Mesothelial cell of epicardium (in vitro differentiated cells): ENCODE data around the gene SMYD5. TPM values are rescaled to one million over a fixed set of nuclear protein-coding genes. Genes with fewer than 3 reads are reported as not detected.
A peak's percentile ranks its signal among the peaks of the same experiment; 100 is the strongest.
"Not testable (repeated sequence)": the region's sequence is repeated elsewhere in the genome, so short reads cannot be mapped to it uniquely, and the experiment has no call there.

Experiments used
- DNase-seq, 2 experiments: peaks; one replicate each; pipeline ENCODE4 v3.0.0; 2021; ENCODE audit warnings: low spot score in 2 of 2; ENCODE audit not compliant: unreplicated experiment in 2 of 2
- H3K27ac Mint-ChIP-seq: 2 replicates; pipeline ENCODE4 v1.8.0; 2021; ENCODE audit warnings: mixed read lengths
- H3K27me3 Mint-ChIP-seq: 2 replicates; pipeline ENCODE4 v1.8.0; 2021; ENCODE audit warnings: low read depth, mixed read lengths
- H3K36me3 Mint-ChIP-seq: 2 replicates; pipeline ENCODE4 v1.8.0; 2021; ENCODE audit warnings: mixed read lengths
- H3K4me1 Mint-ChIP-seq: 2 replicates; pipeline ENCODE4 v1.8.0; 2021; ENCODE audit warnings: mixed read lengths
- H3K4me3 Mint-ChIP-seq: 2 replicates; pipeline ENCODE4 v1.8.0; 2021; ENCODE audit warnings: mild to moderate bottlenecking, moderate library complexity, mixed read lengths
- H3K9me3 Mint-ChIP-seq: 2 replicates; pipeline ENCODE4 v1.8.0; 2021; ENCODE audit warnings: mixed read lengths
- total RNA-seq: library from RNA; stranded (reverse); gene quantifications from 3 replicates; pipeline ENCODE4 v1.2.1, GENCODE V29; 2021
- TF ChIP-seq, protein P1 (sequence below): fragments of 200-600 bp; sonication (generic); IDR thresholded peaks from one replicate; pipeline ENCODE4 v1.5.0; 2021; ENCODE audit warnings: antibody characterized with exemption; ENCODE audit not compliant: unreplicated experiment

Gene SMYD5
- total RNA-seq, 1 donor from 2014 or later: 34.2 TPM

DNA sequence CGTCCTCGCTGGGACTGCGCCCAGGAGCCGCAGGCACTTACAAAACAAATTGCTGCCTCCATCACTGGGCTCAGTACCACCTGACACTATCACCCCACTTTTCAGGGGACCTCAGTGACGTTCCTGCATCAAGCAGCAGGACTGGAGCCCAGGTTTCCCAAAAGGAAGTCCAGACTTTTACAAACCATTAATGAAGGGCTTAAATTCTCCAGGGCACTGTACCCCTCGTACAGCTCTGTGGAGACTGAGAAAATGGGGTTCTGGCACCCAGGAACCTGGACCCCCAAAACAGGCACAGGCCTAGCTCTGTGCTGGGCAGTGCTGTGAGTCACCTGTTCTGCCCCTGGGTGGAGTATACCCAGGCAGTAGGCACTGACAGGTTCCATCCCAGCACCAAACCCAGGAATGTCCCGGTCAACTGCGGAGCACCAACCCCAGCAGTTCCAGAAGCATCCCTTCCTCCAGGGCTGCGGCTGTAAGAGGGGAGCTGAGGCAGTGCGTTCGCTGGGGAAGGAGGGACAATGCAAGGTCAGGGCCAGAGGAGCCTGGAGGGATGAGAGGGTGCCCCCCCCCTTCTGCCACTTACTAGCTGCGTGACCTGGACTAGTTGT lies 36.3 kb upstream of the SMYD5 start:
- no peaks in the 10 kb centered on the region for H3K36me3 Mint-ChIP-seq
- peak overlapping the region; percentile 76 for H3K4me3 Mint-ChIP-seq
- H3K9me3 Mint-ChIP-seq: no peaks in the 10 kb centered on the region
- TF ChIP-seq, protein P1, sequence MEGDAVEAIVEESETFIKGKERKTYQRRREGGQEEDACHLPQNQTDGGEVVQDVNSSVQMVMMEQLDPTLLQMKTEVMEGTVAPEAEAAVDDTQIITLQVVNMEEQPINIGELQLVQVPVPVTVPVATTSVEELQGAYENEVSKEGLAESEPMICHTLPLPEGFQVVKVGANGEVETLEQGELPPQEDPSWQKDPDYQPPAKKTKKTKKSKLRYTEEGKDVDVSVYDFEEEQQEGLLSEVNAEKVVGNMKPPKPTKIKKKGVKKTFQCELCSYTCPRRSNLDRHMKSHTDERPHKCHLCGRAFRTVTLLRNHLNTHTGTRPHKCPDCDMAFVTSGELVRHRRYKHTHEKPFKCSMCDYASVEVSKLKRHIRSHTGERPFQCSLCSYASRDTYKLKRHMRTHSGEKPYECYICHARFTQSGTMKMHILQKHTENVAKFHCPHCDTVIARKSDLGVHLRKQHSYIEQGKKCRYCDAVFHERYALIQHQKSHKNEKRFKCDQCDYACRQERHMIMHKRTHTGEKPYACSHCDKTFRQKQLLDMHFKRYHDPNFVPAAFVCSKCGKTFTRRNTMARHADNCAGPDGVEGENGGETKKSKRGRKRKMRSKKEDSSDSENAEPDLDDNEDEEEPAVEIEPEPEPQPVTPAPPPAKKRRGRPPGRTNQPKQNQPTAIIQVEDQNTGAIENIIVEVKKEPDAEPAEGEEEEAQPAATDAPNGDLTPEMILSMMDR: peak; percentile 12
- H3K4me1 Mint-ChIP-seq: peaks cover 12% of the 10 kb centered on the region
- peaks cover 94% of the 10 kb centered on the region for H3K27me3 Mint-ChIP-seq
- no peak overlapping the region for H3K27ac Mint-ChIP-seq
- DNase-seq: no peak

DNA sequence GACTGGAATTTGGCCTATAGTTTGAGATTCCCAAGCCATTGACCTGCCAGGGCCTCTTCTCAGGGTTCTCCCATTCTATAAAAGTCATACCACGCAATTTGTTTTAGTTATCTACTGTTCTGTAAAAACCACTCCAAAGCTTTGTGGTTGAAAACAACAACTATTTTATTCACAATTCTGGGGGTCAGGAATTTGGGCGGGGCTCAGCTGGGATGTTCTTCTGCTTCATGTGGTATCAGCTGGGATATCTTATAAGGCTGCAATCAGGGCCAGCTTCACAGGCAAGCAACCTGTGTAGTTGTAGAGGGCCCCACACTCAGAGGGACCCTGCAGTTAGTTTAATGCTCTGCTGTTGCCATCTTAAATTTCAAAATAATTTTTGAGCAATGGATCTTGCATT lies 28.1 kb upstream of the SMYD5 start:
- Mint-ChIP-seq H3K27me3 (peaks cover 88% of the 10 kb centered on the region), H3K9me3 (peaks cover 7% of the 10 kb centered on the region), H3K4me3 (no peak overlapping the region), H3K36me3 (no peaks in the 10 kb centered on the region), H3K27ac (no peak overlapping the region), H3K4me1 (no peaks in the 10 kb centered on the region)
- DNase-seq: no peak
- TF ChIP-seq, protein P1: no peak

DNA sequence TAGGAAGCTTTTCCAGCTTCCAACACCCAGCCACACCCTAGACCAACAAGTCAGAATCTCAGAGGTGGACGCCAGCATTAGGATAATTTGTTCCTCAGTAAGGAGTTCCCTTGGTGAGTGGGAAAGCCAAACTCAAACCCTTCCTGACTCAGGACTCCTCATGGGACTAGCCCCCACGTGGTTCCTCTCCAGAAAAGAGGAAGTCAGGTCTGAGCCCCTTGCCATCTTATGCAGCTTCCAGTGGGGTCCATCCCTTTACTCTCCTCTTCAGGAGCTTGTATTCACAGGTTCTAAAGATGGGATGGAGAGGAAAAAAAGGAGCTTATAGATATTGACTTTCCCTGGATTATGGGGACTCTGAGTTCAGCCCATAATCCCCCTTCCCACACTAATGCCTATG lies 26.5 kb upstream of the SMYD5 start:
- no peak overlapping the region for H3K27ac Mint-ChIP-seq
- H3K36me3 Mint-ChIP-seq: no peaks in the 10 kb centered on the region
- H3K4me3 Mint-ChIP-seq: no peak overlapping the region
- peaks cover 84% of the 10 kb centered on the region for H3K27me3 Mint-ChIP-seq
- peaks cover 7% of the 10 kb centered on the region for H3K9me3 Mint-ChIP-seq
- DNase-seq: no peak
- H3K4me1 Mint-ChIP-seq: no peaks in the 10 kb centered on the region
- TF ChIP-seq, protein P1: no peak

DNA sequence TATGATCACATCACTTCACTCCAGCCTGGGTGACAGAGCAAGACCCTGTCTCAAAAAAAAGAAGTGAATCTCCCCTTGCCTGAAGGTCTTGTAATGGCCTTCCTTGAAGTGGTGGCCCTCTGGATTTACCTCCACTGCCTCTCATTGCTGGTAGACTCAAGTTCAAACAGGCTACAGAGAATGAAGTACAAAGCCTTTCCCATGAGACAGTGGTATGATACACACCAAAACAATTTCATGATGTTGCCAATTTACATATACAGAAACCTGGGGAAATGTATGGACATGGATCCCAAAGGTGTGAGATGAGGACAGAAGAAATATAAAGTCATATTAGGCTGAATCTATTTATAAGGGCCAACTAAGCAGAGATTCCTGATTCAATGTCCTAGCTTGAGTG lies 16.5 kb upstream of the SMYD5 start:
- H3K36me3 Mint-ChIP-seq: no peaks in the 10 kb centered on the region
- H3K4me3 Mint-ChIP-seq: no peak overlapping the region
- H3K27ac Mint-ChIP-seq: no peak overlapping the region
- H3K9me3 Mint-ChIP-seq: peaks cover 6% of the 10 kb centered on the region
- DNase-seq: no peak
- H3K27me3 Mint-ChIP-seq: peaks cover 75% of the 10 kb centered on the region
- TF ChIP-seq, protein P1: no peak
- H3K4me1 Mint-ChIP-seq: peaks cover 2% of the 10 kb centered on the region

DNA sequence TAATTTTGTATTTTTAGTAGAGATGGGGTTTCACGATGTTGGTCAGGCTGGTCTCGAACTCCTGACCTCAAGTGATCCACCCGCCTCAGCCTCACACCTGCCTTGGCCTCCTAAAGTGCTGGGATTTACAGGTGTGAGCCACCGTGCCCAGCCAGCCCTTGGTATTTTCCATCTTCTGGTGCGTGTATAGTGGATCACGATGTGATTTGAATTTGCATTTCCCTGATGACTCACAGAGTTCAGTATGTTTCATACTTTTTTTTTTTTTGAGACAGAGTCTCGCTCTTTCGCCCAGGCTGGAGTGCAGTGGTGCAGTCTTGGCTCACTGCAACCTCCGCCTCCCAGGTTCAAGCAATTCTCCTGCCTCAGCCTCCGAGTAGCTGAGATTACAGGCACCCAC lies 13.8 kb upstream of the SMYD5 start:
- not testable (repeated sequence) for H3K9me3 Mint-ChIP-seq, DNase-seq, H3K4me3 Mint-ChIP-seq, H3K4me1 Mint-ChIP-seq, H3K36me3 Mint-ChIP-seq, H3K27ac Mint-ChIP-seq
- H3K27me3 Mint-ChIP-seq: peaks cover 93% of the 10 kb centered on the region

DNA sequence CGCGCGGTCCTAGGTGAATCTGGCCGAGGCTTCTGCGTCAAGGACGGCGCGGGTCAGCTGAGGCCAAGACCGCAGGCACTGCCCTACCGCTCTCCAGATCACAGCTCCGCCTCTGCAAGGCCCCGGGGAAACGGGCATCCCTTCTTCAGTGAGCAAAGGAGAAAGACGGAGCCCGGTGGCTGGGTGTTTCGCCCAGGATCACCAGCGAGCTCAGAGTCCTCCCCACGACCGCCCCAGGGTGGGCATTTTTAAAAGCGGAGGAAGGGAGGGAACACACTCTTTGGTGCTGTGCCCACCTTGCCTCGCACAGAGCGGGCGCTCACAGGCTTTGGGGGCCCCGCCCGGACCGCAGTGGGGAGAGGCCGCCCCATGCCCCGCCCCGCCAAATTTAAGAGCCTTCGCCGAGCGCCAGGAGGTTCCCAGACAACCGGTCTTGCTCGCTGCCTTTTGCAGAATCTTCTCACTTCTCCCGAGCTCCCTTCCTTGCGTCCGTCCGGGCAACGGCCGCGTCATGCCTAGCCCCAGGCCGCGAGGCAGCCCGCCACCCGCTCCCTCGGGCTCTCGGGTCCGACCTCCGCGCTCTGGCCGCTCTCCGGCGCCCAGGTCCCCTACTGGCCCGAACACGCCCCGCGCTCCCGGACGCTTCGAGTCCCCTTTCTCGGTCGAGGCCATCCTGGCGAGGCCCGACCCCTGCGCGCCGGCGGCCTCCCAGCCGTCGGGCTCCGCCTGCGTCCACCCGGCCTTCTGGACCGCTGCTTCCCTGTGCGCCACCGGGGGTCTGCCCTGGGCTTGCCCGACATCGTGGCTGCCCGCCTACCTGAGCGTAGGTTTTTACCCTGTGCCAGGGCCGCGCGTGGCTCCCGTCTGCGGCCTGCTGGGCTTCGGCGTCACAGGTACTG lies 11.6 kb upstream of the SMYD5 start, which contains the start of gene NOTO:
NOTO (plus strand) TSS at position 419 of the 899 bp plus-strand sequence; CDS start at position 512, 93 bp downstream.
- peaks cover 2% of the 10 kb centered on the region for H3K4me1 Mint-ChIP-seq
- no peak for DNase-seq
- no peak within 1 kb of the TSS for H3K27ac Mint-ChIP-seq
- TF ChIP-seq, protein P1: no peak
- peaks cover 6% of the 10 kb centered on the region for H3K9me3 Mint-ChIP-seq
- H3K36me3 Mint-ChIP-seq: no peaks in the 10 kb centered on the region
- H3K4me3 Mint-ChIP-seq: peak within 1 kb of the TSS; percentile 50
- H3K27me3 Mint-ChIP-seq: peaks cover 95% of the 10 kb centered on the region
